Measurements from ENCODE around the gene PDE11A. TPM values are rescaled to one million over a fixed set of nuclear protein-coding genes. Genes with fewer than 3 reads are reported as not detected.

The PDE11A gene
- total and polyA plus RNA-seq, 2 of the 13 experiments (the other 11 are each of a cell fraction or from before 2014, with no cell fraction given): 1.2 to 1.7 TPM

GRCh38 chr2:177740700-177741099 is 331.9 kb downstream of the PDE11A start (continued):
- no peak for TF ChIP-seq REST (IDR thresholded peaks at IDR 0.05; ENCODE audit: borderline replicate concordance in 1 of 2, low read depth in 1 of 2, low read length in 2 of 2)

DNA sequence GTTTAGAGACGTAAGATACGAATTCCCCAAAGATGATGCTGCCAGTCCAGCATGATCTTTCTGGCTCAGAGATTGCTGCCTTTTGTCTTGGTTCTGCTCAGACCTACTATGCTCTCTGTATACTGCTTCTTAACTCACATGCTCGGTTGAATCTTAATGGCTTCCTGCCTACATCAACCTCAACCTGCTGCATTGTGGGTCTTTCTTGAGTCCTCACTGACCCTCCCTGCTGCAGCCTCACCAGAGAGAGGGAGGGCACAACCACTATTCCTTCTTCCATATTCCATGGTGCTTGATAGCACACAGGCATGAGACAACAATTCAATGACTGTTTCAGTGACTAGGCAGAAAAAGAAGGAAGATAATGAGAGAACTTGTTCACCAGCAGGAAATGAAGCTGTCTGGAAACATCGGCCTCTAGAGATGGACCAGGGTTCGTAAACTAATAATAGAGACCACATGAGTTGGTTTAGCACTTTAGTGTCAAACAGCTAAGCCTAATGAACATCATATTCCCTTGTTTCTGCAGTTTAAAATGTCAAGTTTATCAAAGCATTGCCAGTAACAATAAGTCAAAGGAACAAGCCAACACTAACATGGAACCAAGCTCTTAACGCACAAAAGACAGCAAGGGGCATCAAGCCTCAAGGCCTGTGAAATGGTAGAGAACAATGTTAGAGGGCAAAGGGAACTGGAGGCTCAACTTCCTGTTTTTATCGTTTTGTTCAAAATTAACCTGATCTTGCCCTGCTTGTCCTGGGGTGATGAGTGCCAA is 333.9 kb downstream of the PDE11A start:
- no peaks in the 10 kb centered on the region for H3K36me3 ChIP-seq (replicated peaks in 1 of 2; ENCODE audit: control insufficient read depth in 1 of 2, insufficient read depth in 2 of 2, low read length in 2 of 2)
- no peak overlapping the region for H3K4me3 ChIP-seq (replicated peaks in 1 of 3; ENCODE audit: insufficient read depth in 1 of 3, low read depth in 2 of 3, low read length in 3 of 3)
- no peak for FAIRE-seq
- H2AFZ ChIP-seq (ENCODE audit: low read length): no peak overlapping the region
- 46% methylated on average over 7 of the region's 7 CpGs for WGBS (ENCODE audit: low lambda C conversion rate)
- no peak for ATAC-seq
- POLR2A ChIA-PET: no interaction called here
- no peaks in the 10 kb centered on the region for H3K9me3 ChIP-seq (ENCODE audit: low read length)
- H3K4me2 ChIP-seq (ENCODE audit: low read depth, low read length): no peak overlapping the region
- CTCF ChIA-PET (ENCODE audit: low intra/inter-chr PET ratio, low total read pairs): no interaction called here
- peaks cover 0 to 8% of the 10 kb centered on the region in 2 experiments; a peak in 1 of 5 replicates for H3K27me3 ChIP-seq (ENCODE audit: control insufficient read depth in 1 of 2, insufficient read depth in 2 of 2, low read length in 2 of 2)
- no peaks in the 10 kb centered on the region for H4K20me1 ChIP-seq (ENCODE audit: insufficient read depth, low read length)
- H3K9ac ChIP-seq (ENCODE audit: insufficient read depth, low read depth, low read length): no peak overlapping the region
- intact Hi-C loops (cut with micrococcal nuclease; ENCODE audit: unreplicated experiment): no loop called here
- no peaks in the 10 kb centered on the region for H3K79me2 ChIP-seq (ENCODE audit: insufficient read depth, low read length)
- TF ChIP-seq ZNF230 (CRISPR knock-in tag; IDR thresholded peaks at IDR 0.05) (no peak), FOSL2 (CRISPR knock-in tag; IDR thresholded peaks at IDR 0.05) (no peak), ZNF468 (CRISPR knock-in tag; IDR thresholded peaks at IDR 0.05) (no peak), NRL (CRISPR knock-in tag; IDR thresholded peaks at IDR 0.05; ENCODE audit: borderline replicate concordance) (no peak), CREM (IDR thresholded peaks at IDR 0.05) (no peak), CREM (CRISPR knock-in tag; IDR thresholded peaks at IDR 0.05) (no peak), ZNF598 (CRISPR knock-in tag; IDR thresholded peaks at IDR 0.05; ENCODE audit: borderline replicate concordance) (no peak), KDM6A (CRISPR knock-in tag; IDR thresholded peaks at IDR 0.05; ENCODE audit: low read depth) (no peak), JARID2 (CRISPR knock-in tag; IDR thresholded peaks at IDR 0.05; ENCODE audit: insufficient replicate concordance) (no peak), ISL2 (CRISPR knock-in tag; IDR thresholded peaks at IDR 0.05) (no peak), SMAD9 (CRISPR knock-in tag; IDR thresholded peaks at IDR 0.05) (no peak), FOXP1 (IDR thresholded peaks at IDR 0.05) (no peak), FOXP1 (CRISPR knock-in tag; IDR thresholded peaks at IDR 0.05) (no peak)
- in situ Hi-C loops (cut with HindIII; ENCODE audit: extremely low pct_ligation_motif_present, low pct_unique_long_range_greater_than_20kb): no loop called here
- no peak overlapping the region for H3K27ac ChIP-seq (ENCODE audit: extremely low read length, insufficient read depth, low read length)
- H3K4me1 ChIP-seq (ENCODE audit: insufficient read depth, low read length): no peaks in the 10 kb centered on the region
- DNase-seq (ENCODE audit: low spot score): no peak
- no TSS peak for BruUV-seq (replicated peaks)
